Prostate gland (tissue), 2 donors: ENCODE data around the gene CYTH4. TPM values are rescaled to one million over a fixed set of nuclear protein-coding genes. Genes with fewer than 3 reads are reported as not detected.

Experiments
- DNase-seq: peaks from one replicate; pipeline ENCODE4 v3.0.0-alpha.2; 2019; ENCODE audit warnings: low spot score
- H3K27ac ChIP-seq, 2 donors: fragments of 200-600 bp; sonication (generic); 2 replicates each; pipeline ENCODE4 v1.5.1; 2017 to 2019
- H3K27me3 ChIP-seq: fragments of 200-600 bp; sonication (generic); replicated peaks from 2 replicates; pipeline ENCODE4 v1.5.1; 2019; ENCODE audit not compliant: insufficient read depth
- H3K36me3 ChIP-seq, 2 donors: fragments of 200-600 bp; sonication (generic); 1 replicate in 1 of 2; 2 replicates in 1 of 2; pipeline versions ENCODE4 v1.5.1 to v1.8.1; 2017 to 2019
- H3K4me1 ChIP-seq: fragments of 200-600 bp; sonication (generic); replicated peaks from 2 replicates; pipeline ENCODE4 v1.5.1; 2019
- H3K4me3 ChIP-seq, 2 donors: fragments of 200-600 bp; sonication (generic); 2 replicates each; pipeline ENCODE4 v1.5.1; 2017 to 2019
- H3K9me3 ChIP-seq: fragments of 200-600 bp; sonication (generic); 2 replicates; pipeline ENCODE4 v1.5.1; 2017
- POLR2A ChIP-seq: fragments of 450-650 bp; IDR thresholded peaks from one replicate; pipeline ENCODE4 v1.6.1; 2016; ENCODE audit warnings: antibody characterized with exemption, mild to moderate bottlenecking
- POLR2AphosphoS5 ChIP-seq: sonication (generic); formaldehyde crosslinking; IDR thresholded peaks from one replicate; pipeline ENCODE4 v1.6.1; 2017; ENCODE audit warnings: antibody characterized with exemption
- WGBS: methylation state at CpG from one replicate; pipeline ENCODE4 v1.1.5; 2018; 5-methylcytosine and 5-hydroxymethylcytosine counted together
- intact Hi-C: fragments of 100-400 bp; cut with DNase I; formaldehyde crosslinking; loops from one replicate; pipeline ENCODE4 v1.14.2; 2022
- total RNA-seq, 2 donors: library from RNA; depleted of rRNA; stranded (reverse); fragments of >200 nt; gene quantifications; one replicate each; pipeline ENCODE4 v1.1.0, GENCODE V29; 2016
- TF ChIP-seq, protein P1 (sequence below), 4 experiments: fragments of 200-600 bp in 2 of 4; fragments of 450-650 bp in 2 of 4; sonication (generic) in 2 of 4; IDR thresholded peaks; 1 replicate in 3 of 4; 2 replicates in 1 of 4; pipeline ENCODE4 v1.5.1; 2016 to 2019; ENCODE audit warnings: antibody characterized with exemption in 4 of 4, mild to moderate bottlenecking in 2 of 4, moderate library complexity in 2 of 4

CYTH4 gene
- total RNA-seq, 2 donors from 2014 or later, result 4.7 to 5.5 TPM

DNA sequence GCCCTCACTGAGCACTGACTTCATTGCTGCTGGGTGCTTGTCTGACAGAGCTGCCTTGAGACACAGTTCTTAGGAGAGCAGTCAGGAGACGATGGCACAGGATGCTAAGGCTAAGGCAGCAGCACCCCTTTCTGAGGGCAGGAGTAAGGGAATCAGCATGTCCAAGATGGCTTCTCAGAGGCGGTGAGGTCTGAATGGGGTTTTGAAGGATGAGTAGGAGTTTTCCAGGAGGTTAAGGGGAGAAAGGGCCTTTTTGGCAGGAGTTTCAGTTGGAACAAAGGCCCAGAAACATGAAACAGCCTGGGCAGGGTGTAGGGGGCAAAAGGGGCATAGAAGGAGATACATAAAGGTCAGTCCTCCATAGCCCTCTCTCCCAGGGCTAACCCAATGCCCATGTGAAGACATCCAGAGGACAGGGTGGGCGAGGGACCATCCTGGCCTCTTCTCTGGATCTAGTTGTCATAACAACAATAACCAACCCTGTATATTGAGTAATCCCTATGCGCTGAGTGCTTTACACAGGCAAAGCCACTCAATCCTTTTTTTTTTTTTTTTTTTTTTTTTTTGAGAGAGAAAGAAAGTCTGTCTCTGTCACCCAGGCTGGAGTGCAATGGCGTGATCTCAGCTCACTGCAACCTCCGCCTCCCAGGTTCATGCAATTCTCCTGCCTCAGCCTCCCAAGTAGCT, 19.0 kb downstream of the CYTH4 start:
- no peaks in the 10 kb centered on the region for H3K36me3 ChIP-seq
- WGBS, result 93% methylated on average over 6 of the region's 6 CpGs
- intact Hi-C loops, result no loop called here
- TF ChIP-seq POLR2A, result no peak
- TF ChIP-seq, protein P1, sequence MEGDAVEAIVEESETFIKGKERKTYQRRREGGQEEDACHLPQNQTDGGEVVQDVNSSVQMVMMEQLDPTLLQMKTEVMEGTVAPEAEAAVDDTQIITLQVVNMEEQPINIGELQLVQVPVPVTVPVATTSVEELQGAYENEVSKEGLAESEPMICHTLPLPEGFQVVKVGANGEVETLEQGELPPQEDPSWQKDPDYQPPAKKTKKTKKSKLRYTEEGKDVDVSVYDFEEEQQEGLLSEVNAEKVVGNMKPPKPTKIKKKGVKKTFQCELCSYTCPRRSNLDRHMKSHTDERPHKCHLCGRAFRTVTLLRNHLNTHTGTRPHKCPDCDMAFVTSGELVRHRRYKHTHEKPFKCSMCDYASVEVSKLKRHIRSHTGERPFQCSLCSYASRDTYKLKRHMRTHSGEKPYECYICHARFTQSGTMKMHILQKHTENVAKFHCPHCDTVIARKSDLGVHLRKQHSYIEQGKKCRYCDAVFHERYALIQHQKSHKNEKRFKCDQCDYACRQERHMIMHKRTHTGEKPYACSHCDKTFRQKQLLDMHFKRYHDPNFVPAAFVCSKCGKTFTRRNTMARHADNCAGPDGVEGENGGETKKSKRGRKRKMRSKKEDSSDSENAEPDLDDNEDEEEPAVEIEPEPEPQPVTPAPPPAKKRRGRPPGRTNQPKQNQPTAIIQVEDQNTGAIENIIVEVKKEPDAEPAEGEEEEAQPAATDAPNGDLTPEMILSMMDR (IDR thresholded peaks at IDR 0.05), result no peak
- no peak for TF ChIP-seq POLR2AphosphoS5
- no peaks in the 10 kb centered on the region for H3K9me3 ChIP-seq
- DNase-seq, result no peak
- no peak overlapping the region for H3K27ac ChIP-seq
- no peak overlapping the region for H3K4me3 ChIP-seq
- no peaks in the 10 kb centered on the region for H3K27me3 ChIP-seq
- H3K4me1 ChIP-seq, result no peaks in the 10 kb centered on the region

DNA sequence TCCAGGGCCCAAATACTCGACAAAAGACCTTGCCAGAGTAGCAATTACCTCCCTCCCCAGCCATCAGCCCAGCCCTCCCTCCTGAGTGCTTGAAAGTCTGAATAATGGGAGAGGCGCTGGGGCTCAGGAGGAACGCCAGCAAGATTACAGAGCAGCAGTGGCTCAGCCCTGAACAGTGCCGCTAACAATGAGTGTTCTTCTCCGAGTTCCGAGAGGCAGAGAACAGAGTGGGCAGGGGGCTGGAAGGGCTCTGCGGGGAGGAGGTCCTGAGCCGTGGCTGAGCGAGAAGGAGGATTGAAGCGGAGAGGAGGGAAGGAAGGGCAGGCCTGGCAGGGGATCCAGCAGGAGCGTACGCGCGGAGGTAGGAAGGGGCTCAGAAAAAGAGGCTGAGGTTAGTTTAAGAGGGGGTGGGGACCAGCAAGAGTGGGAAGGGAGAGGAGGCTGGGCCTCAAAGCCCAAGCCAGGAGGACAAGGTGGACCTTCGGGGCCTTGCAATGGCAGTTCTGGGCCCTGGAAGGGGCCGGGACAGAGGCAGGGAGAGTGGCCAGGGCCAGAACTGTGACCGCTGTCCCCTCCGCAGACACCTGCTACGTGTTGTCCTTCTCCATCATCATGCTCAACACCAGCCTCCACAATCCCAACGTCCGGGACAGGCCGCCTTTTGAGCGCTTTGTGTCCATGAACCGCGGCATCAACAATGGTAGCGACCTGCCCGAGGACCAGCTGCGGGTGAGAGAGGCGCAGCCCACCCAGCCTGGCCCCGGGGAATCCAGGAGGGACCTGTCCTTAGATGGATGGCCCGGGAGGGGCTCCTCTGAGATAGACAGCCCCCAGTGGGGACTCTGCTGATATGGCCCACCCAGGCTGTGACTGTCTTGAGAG, 20.6 kb downstream of the CYTH4 start:
- Histone ChIP-seq H3K4me3 (no peak overlapping the region), H3K27ac (no peak overlapping the region), H3K4me1 (peaks cover under 1% of the 10 kb centered on the region), H3K36me3 (no peaks in the 10 kb centered on the region), H3K27me3 (no peaks in the 10 kb centered on the region), H3K9me3 (no peaks in the 10 kb centered on the region)
- 82% methylated on average over 31 of the region's 31 CpGs for WGBS
- DNase-seq, result no peak
- intact Hi-C loops, result no loop called here
- TF ChIP-seq POLR2A, result no peak
- TF ChIP-seq, protein P1 (IDR thresholded peaks at IDR 0.05), result no peak
- no peak for TF ChIP-seq POLR2AphosphoS5

DNA sequence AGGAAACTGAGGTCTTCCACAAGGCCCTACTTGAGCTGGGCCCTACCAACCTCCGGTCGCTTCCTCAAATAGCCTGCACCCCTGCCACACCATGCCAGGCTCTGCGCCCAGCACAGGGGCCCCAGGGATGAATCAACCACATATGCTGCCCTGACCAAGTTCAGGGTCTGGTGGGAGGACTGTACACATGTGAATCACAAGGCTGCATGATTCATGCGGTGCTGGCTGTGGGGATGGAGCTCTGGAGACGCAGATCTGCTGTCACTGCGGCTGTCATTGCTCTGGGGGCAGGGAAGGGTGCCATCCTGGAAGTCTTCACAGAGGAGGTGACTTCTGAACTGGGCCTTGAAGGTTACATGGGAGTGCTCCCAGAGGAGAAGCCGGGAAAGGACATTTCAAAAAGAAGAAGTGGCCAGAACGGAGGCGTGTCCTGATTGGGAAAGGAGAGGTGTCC, 21.5 kb downstream of the CYTH4 start:
- Histone ChIP-seq H3K4me3 (no peak overlapping the region), H3K27ac (no peak overlapping the region), H3K4me1 (peaks cover 4% of the 10 kb centered on the region), H3K9me3 (no peaks in the 10 kb centered on the region), H3K36me3 (no peaks in the 10 kb centered on the region), H3K27me3 (no peaks in the 10 kb centered on the region)
- DNase-seq, result no peak
- TF ChIP-seq, protein P1 (IDR thresholded peaks at IDR 0.05), result no peak
- TF ChIP-seq POLR2A (no peak), POLR2AphosphoS5 (no peak)
- WGBS, result 87% methylated on average over 9 of the region's 9 CpGs
- intact Hi-C loops, result no loop called here

DNA sequence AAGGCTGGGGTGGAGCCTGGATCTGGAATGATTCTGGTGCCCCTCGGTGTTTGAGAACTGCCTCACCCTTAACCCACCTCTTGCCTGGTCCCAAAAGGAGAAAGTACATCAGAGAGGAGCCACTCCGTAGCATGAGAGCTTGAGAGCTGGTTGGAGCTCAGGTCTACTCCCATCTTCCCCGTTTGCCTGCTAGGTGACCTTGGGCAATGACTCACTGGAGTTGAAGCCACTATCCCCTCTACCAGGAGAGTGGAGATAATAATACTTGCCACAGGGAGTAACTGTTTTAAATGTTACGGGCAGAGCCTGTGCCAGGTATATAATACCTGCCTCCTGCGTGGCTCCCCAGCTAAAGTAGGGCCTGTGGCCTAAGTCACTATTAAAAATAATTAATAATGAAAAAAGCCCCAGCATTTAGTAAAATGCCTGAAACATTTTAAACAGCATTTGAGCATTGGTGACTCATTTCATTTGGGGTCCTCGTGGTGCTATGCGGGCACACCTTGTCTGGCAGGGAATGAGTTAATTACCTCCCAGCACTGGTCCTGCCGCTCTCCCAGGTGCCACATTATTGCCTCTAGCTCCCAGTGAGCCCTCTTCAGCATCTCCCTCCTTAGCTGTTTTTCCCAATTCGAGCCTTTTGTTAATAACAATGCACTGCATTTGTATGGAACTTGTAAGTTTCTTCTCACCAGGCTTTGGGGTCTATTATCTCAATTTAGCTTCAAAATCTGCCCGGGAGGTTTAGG, 22.5 kb downstream of the CYTH4 start:
- Histone ChIP-seq H3K36me3 (no peaks in the 10 kb centered on the region), H3K4me3 (no peak overlapping the region), H3K27ac (no peak overlapping the region), H3K27me3 (no peaks in the 10 kb centered on the region), H3K9me3 (no peaks in the 10 kb centered on the region), H3K4me1 (peaks cover 4% of the 10 kb centered on the region)
- TF ChIP-seq POLR2A (no peak), POLR2AphosphoS5 (no peak)
- TF ChIP-seq, protein P1 (IDR thresholded peaks at IDR 0.05), result no peak
- intact Hi-C loops, result no loop called here
- no peak for DNase-seq
- 71% methylated on average over 10 of the region's 10 CpGs for WGBS
